ENCODE results near the gene PTPRO.

Gene PTPRO

DNA sequence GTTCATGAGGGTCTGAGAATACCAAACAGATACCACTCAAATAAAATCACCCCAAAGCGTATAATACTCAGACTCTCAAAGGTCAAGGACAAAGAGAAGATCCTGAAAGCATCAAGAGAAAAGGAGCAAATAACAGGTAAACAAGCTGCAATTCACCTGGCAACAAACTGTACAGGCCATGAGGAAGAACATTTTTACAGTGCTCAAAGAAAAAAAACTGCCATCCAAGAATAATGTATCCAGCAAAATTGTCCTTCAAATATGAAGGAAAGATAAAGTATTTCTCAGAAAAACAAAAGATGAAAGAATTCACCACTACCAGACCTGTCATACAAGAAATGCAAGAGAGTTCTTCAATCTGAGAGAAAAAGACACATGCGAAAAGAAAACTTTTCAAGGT lies 206.4 kb downstream of the PTPRO start:
- no peak for DNase-seq

DNA sequence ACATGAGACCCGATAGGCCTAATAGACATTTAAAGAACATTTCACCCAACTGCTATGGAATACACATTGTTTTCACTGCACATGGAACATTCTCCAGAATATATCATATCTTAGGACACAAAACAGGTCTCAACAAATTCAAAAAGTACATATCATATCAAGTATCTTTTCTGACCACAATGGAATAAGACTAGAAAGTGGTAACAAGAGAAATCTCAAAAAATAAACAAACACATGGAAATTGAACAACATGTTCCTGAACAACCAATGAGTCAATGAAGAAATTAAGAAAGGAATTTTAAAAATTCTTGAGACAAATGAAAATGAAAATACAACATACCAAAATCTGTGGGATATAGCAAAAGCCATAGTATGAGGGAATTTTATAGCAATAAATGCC lies 208.1 kb downstream of the PTPRO start:
- DNase-seq = no peak

DNA sequence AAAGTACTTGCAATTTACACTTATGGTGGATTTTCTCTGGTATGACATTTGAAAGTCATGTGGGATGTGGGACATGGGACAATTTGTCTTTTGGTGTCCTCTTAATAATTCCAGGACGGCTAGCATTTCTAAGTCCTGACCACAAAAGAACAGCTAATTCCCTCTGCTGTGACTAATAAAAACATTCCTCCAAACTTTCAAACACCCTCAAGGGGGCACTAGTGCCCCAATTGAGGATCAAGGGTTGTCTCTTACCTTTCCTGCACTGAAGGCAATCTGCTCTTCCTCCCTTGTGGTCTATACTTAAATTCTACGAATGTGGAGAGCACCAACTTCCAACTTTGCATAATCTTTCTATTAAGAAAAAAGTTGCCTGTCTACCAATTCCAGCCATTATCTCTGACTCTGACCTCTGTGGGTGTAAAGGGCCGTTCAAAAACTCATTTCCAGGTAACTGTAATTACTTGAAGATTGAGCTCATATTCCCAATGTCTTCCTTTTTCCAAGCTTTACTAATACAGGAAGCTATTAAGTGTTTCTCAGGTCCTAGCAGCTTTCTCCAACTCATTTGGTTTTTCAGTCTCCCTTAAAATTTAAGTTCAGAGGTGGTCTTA lies 210.2 kb downstream of the PTPRO start:
- peak; percentile 79 for DNase-seq

DNA sequence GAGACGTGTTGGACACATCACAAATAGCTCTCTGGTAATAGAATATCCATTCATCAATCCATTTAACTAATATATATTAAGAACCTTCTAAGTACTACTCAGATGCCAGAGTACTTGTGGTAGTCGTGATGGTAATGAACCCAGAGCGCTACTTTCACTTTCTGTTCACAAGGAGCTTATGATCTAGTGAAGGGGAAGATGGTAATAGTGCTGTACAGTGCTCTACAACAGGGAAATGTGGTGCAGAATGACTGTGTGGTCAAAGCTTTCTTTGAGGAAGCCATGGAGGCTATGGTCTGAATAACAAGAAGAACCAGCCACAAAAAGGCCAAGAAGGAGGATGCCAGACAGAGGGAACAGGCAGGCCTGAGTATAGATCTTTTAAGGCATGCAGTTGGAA lies 212.0 kb downstream of the PTPRO start:
- peak; percentile 31 for DNase-seq

DNA sequence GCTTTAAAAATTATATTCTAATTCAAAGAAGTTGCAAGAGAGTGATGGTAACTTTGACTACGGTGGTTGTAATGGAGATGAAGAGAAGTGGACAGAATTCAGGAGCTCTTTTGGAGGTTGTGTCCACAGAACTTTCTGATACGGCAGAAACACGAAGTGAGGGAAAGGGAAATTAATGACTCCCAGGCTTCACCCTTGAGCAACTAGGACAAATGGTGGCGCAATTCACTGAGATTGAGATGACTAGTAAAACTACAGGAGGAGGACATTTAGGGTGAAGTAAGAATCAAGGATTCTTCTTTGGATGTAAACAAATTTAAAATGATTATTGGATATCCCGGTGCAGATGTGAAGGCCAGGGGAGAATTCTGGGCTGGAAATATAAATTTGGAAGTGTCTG lies 212.6 kb downstream of the PTPRO start:
- peak; percentile 25 for DNase-seq

- peak; percentile 31 for DNase-seq
These were observed 213.1 kb downstream of the PTPRO start for GRCh38 chr12:15535352-15535781.

DNA sequence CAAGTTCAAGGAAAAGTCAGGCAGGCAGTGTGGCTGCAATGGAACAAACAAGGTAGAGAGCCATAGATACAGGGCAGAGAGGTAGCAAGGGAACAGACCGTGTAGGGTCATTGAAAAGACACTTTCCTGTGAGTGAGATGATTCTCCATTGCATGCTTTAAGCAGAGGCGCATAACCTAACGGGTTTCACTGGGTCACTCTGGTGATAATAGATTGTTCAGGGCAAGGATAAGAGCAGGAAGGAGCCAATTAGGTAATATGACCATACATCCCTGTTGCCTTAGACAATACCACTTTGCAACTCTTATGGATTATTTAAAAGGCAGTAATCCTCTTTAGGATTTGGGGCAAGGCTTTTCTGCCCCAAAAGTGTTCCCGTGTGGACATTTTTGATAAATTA lies 214.1 kb downstream of the PTPRO start:
- DNase-seq = no peak

DNA sequence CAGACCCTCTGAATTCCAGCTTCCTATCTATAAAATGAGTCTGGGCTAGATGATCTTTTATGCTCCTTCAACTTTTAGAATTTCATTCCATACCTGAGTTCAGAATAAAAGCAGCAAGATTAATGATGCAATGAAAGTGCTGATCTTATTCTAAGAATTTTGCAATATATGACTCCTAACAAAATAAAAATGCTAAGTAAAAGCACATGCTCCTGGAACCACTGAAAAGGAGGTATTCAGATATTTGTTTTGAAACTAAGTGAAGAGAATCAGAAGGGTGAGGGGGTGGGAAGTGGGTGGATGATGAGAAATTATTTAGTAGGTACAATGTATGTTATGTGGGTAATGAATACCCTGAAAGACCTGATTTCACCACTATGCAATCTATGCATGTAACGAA lies 216.6 kb downstream of the PTPRO start:
- DNase-seq = no peak

DNA sequence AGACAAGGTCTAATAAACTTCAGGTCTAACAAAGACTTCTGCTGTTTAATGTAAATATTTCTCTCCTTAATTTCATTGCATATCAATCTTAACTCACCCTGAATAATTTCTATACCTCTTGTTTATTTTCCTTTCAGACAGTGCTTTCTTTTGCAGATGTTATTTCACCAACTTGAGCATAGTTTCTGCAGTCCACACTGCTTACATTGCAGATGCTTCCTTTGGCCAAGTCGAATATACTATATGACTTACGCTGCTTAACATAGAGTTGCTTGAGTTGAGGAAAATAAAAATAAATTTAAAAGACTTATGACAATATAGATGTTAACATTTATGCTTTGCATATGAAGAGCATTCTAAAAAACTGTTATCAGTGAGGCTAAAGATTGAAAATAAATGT lies 217.7 kb downstream of the PTPRO start:
- DNase-seq = no peak

DNA sequence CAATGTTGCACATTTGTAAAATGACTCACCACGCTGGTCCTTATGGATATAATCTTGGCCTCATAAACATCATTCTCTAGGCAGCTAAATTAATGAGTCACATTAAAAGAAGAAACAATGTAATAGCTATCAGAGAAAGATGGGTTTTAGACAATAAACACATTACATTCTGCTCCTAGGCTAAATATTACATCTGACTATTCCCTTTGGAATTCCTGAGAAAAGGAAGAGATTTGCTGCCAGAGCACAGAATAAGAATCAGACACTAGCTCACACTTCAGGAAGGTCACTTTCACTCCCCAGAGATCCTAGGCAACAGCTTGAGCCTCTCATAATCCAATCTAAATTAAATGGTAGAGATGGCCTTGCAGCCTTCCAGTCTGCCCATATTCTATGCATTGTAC lies 218.2 kb downstream of the PTPRO start:
- DNase-seq = no peak

GRCh38 chr12:15541996-15542631 lies 219.8 kb downstream of the PTPRO start:
- no peak for DNase-seq

GRCh38 chr12:15543347-15543746 lies 221.0 kb downstream of the PTPRO start:
- DNase-seq = no peak

- no peak for DNase-seq
These were observed 222.3 kb downstream of the PTPRO start for GRCh38 chr12:15544589-15544988.

DNA sequence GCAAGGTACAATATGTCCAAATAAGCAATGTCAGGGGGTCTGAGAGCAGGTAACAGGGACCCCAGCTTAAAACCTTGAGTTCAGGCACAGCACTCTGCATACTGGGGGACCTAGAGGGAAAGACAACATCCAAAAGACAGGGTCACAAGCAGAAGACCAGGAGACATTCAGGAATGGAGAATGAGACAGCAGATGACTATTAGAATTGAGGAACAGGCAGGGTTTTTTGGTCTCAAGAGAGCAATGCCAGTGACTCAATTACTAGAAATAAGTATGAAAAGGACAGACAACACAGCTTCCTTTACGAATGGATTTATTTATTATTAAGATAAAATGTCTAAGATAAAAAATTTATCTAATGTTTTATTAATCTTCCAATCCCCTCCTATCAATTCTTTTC lies 223.0 kb downstream of the PTPRO start:
- no peak for DNase-seq

- peak; percentile 36 for DNase-seq
These were observed 223.9 kb downstream of the PTPRO start for GRCh38 chr12:15546102-15546701.

DNA sequence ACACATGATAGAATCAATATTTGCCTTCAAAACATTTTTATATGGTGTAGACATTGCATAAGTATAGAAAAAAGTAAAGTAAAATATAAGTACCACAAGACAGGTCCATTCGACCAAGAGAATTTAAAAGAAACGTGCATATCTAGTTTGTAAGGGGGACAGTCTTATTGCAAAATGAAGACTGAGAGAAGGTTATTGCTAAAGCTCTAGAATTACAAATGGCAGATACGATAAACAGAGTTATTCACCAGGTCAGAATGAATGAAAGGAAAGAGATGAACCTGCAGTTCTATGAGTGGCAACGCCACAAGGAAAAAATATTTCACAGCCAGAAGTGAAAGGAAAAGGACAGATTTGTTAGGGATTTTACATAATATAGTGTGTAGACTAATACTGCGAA lies 224.8 kb downstream of the PTPRO start:
- DNase-seq = no peak

- peak; percentile 27 for DNase-seq
These were observed 225.4 kb downstream of the PTPRO start for GRCh38 chr12:15547691-15548090.

GRCh38 chr12:15550793-15551192 lies 228.5 kb downstream of the PTPRO start:
- no peak for DNase-seq

- DNase-seq = no peak
These were observed 233.1 kb downstream of the PTPRO start for GRCh38 chr12:15555446-15555845.

- DNase-seq = no peak
These were observed 234.2 kb downstream of the PTPRO start for GRCh38 chr12:15556411-15557102.

GRCh38 chr12:15558915-15559528 lies 236.7 kb downstream of the PTPRO start:
- no peak for DNase-seq

DNA sequence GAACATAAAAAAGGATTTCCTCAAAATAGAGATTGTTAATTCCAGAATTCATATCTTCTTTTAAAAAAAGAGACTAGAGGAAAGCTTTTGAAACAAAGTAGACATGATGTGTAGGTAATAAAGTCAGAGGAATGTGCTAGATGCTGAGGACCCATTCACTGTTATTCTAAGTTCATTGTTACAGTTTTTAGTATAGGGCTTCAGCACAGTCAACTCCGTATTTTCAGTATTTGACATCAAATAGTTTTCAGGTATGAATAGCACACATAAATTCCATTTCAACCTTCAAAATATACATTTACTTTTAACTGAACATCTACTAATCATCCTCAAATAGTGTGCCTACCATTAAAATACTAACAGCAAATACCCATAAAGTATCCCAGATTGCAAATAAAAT lies 239.1 kb downstream of the PTPRO start:
- no peak for DNase-seq

- DNase-seq = peak; percentile 46
These were observed 240.0 kb downstream of the PTPRO start for GRCh38 chr12:15562263-15562662.

DNA sequence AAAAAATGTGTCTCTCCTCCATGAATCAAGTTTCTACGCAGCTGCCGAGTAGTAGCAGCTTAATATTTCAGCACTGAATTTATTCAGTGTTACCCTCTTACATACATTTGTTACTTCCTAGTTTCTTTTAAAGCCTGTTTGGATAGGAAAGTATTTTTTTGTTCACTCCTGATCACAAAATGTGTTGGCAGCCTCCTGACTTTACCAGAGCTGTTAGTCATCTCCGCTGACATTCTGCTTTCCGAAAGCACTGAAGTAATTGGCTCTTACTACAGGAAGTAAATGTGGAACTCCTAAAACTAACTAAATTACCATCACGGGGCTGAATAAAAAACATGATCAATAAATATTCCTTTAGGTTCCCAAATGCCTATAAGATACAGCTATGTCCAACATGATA lies 241.4 kb downstream of the PTPRO start:
- peak; percentile 29 for DNase-seq

All from hematopoietic multipotent progenitor cell treated with erythropoietin and hydrocortisone succinate and interleukin-3 and kit ligand, for 6 days (in vitro differentiated cells).